IPS-NIHi7 (cell line): ENCODE results near the gene PIEZO1.
"Not testable (repeated sequence)": the region's sequence is repeated elsewhere in the genome, so short reads cannot be mapped to it uniquely, and the experiment has no call there.

ENCODE experiments used
- DNase-seq: peaks from one replicate; pipeline ENCODE4 v3.0.0; 2012; ENCODE audit warnings: mixed read lengths; ENCODE audit errors: extremely low spot score

The PIEZO1 gene

DNA sequence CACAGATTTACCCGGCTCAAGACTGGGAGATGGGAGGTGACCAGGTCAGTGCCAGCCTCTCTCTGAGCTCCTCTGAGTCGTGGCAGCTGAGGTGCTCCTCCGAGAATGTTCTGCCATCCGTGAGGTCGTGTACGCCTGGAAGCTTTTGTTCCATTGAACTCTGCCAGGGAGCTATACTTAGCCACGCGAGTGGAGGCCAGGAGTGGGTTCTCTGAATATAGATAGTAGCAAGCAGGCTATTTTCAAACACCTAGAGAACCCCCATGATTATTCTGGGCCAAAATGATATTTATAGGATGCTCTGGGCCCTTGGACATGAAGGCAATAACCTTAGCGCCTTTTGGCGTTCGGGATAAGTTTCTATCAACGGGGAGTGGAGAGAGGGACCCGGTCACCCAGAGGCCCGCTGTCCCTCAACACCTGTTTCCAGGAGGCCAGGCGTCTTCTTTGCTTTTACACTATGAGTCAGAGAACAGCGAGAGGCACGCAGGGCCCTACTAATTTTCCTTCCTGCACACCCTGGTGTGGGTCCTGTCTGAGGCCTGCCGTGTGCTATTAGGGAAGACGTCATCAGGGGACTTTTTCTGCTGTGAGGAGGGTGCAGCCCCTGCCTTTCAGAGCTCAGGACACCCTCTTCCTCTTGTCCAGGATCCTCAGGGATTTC lies 111.2 kb downstream of the PIEZO1 start:
- no peak for DNase-seq

DNA sequence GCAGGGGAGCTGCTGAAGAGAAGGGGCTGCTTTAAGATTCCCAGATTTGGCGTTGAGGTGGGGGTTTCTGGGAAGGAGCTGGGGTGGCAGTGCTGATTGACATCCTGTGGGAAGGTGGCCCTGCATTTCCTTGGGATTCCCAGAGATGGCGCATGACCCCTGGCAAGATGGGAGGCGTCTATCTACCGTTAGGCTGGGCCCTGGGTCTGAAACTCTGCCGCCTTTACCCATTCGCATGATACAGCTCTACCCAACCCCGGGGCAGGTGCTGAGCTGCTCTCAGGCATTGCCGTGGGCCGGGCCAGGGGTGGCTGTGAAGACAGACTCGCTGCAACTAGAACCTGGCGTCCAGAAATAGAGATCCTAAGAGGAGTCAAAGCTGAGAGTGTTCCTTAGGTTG lies 112.2 kb downstream of the PIEZO1 start:
- peak; percentile 86 for DNase-seq

DNA sequence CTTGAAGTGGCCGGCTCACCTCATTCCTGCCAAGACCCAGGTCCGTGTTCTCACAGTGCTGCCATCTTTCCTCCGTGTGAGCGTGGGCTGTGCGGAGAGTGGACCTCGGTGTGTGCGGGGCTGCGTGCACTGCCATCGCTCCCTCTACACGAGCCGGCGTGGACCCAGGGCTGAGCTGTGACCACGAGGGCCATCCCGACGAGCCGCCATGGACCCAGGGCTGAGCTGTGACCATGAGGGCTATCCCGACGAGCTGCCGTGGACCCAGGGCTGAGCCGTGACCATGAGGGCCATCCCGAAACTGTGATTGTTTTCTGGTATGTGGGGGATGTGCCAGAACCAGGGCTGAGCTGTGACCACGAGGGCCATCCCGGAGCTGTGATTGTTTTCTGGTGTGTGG lies 113.2 kb downstream of the PIEZO1 start:
- DNase-seq: no peak

DNA sequence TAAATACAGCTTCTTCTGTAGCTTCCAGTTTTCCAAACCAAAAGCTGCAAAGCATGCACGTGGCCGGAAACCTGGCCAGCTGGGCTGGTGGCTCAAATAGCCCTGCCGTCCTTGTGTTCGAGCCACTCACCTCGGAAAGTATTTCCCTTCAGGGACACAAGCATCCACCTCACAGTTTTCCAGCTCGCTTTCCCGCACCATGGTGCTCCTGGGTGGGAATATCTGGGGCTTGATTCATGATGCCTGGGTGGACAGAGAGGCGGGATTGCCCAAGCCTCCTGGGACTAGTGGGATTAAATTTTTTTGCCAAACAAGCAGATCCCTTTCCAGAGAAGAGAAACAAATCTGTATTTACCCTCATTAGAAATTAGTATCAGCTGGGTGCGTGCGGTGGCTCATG lies 115.0 kb downstream of the PIEZO1 start:
- DNase-seq: no peak

DNA sequence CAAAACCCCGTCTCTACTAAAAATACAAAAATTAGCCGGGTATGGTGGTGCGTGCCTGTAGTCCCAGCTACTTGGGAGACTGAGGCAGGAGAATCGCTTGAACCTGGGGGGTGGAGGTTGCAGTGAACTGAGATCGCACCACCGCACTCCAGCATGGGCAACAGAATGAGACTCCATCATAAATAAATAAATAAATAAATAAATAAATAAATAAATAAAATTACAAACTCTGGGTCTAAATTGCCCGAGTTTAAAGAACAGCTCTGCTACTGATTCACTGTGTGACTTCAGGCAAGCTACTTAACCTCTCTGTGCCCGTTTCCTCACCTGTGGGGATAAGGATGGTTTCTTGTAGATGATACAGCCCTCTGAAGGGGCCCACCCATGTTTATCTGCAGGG lies 115.5 kb downstream of the PIEZO1 start:
- DNase-seq: not testable (repeated sequence)

DNA sequence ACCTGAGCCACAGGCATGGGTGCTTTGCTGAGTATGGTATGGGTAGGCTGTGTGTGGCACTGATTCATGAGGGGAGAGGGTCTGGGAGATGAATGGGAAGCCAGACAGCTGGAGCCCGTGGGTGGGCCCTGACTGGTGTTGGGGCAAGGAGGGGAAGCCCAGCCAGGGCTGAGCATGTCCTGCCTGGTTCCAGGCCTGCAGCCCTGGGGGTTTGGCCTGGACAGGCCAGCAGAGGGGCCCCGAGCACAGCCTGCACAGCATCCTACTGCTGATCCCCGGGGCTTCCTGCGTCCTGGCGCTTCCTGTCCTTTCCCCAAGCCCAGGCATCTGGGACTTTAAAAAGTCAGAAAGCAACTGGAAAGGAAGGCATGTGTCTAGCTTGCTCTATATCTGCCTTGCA lies 117.6 kb downstream of the PIEZO1 start:
- DNase-seq: no peak

DNA sequence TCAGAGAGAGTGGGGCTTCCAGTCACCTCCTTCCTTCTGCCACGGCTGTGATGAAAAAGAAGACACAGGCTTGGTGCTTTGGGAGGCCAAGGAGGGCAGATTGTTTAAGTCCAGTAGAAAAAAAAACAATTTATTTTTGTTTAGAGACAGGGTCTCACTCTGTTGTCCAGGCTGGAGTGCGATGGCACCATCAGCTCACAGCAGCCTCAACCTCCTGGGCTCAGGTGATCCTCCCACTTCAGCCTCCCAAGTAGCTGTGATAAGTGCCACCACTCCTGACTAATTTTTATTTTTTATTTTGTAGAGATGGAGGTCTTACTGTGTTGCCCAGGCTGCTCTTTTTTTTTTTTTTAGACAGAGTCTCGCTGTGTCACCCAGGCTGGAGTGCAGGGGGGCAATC lies 119.5 kb downstream of the PIEZO1 start:
- no peak for DNase-seq
